Peyer's patch (tissue), 4 donors: ENCODE data around the gene SLC35E1.

Experiments
- POLR2A ChIP-seq, 2 donors: fragments of 450-650 bp; IDR thresholded peaks; one replicate each; pipeline ENCODE4 v1.5.1; 2017; ENCODE audit warnings: antibody characterized with exemption in 2 of 2, mild to moderate bottlenecking in 2 of 2, moderate library complexity in 2 of 2
- TF ChIP-seq, protein P1 (sequence below), 6 experiments: fragments of 450-650 bp in 4 of 6; fragments of 200-600 bp in 2 of 6; sonication (generic) in 1 of 6; IDR thresholded peaks; one replicate each; pipeline ENCODE4 v1.5.1; 2017 to 2019; ENCODE audit warnings: antibody characterized with exemption in 6 of 6, mild to moderate bottlenecking in 3 of 6, moderate library complexity in 1 of 6

DNA sequence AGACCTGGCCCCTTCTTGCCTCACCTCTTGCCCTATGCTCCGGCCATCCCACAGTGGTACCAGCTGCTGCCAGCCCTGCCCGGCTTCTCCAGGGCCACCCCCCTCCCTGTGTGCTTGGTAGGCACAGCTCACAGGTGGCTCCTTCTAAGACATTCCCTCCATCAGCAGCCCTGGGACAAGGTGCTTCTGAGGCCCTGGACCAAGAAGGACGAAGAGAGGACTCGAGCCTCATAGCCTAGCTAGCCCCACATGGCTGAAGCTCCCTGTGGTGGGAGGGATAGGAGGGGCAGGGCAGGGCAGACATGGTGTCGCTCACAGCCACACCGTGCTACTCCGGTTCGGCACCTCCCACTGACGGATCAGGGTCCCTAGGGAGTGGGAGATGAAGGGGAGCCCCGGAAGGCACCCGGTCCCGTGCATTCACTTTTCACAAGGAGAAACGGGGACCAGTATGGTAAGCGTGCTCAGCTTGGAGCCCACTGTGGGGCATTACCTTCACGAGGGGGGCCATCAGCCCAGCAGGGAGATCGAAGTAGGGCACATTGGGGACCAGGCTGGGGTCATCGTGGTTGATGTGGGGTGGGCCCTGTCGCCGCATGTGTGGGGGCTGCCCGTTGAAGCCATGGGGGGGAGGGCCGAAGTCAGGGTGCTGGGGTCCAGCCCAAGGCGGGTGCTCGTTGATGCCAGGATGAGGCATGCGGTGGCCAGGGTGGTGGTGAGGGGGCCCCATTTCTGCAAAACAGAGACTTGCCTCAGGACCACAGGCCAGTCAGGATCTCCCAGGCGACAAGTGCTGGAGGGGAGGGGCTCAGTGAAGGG lies 49.4 kb downstream of the SLC35E1 start:
- TF ChIP-seq, protein P1, sequence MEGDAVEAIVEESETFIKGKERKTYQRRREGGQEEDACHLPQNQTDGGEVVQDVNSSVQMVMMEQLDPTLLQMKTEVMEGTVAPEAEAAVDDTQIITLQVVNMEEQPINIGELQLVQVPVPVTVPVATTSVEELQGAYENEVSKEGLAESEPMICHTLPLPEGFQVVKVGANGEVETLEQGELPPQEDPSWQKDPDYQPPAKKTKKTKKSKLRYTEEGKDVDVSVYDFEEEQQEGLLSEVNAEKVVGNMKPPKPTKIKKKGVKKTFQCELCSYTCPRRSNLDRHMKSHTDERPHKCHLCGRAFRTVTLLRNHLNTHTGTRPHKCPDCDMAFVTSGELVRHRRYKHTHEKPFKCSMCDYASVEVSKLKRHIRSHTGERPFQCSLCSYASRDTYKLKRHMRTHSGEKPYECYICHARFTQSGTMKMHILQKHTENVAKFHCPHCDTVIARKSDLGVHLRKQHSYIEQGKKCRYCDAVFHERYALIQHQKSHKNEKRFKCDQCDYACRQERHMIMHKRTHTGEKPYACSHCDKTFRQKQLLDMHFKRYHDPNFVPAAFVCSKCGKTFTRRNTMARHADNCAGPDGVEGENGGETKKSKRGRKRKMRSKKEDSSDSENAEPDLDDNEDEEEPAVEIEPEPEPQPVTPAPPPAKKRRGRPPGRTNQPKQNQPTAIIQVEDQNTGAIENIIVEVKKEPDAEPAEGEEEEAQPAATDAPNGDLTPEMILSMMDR (IDR thresholded peaks at IDR 0.05): no peak
- no peak for TF ChIP-seq POLR2A (IDR thresholded peaks at IDR 0.05)
